A549 (cell line): ENCODE measurements around the gene HRG.

Source experiments
- CBX2 ChIP-seq: fragments of 200-600 bp; sonication (generic); IDR thresholded peaks from 2 replicates; pipeline ENCODE4 v1.6.1; 2016; ENCODE audit warnings: low read depth, mild to moderate bottlenecking, borderline replicate concordance
- KDM1A ChIP-seq: fragments of 200-600 bp; sonication (generic); IDR thresholded peaks from 2 replicates; pipeline ENCODE4 v1.6.1; 2016; ENCODE audit warnings: low read depth, mild to moderate bottlenecking
- TF ChIP-seq, protein P1 (sequence below): fragments of >200 bp; sonication (Bioruptor Twin); formaldehyde crosslinking; IDR thresholded peaks from 3 replicates; pipeline ENCODE4 v1.5.1; 2016

DNA sequence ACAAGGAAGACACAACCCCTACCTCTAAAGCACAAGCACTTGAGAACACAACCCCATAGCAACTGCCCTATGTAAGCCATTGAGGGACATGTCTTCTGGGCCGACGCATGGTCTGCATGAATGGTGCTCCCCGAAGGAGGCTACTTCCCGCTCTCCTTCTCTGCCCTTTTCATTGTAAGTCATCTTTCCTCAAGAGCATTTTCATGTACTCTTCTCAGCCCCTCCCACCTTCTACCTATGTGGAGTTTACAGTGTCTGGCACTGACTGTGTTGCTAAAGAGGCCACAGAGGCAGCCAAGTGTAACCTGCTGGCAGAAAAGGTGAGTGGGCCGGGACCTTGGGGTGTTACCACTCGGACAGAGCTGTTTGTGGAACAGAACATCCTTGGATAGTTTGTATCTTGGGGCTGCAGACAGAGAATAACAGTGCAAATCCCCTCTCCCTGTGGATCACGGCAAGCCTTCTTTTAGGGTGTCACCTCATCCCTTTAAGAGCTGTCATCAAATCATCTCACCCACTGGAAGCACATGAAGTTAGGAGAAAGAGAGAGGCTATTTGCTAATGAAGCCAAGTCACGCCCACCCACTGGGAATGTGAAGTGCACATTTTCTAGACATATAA lies 47.4 kb upstream of the HRG start:
- no peak for TF ChIP-seq CBX2
- TF ChIP-seq, protein P1, sequence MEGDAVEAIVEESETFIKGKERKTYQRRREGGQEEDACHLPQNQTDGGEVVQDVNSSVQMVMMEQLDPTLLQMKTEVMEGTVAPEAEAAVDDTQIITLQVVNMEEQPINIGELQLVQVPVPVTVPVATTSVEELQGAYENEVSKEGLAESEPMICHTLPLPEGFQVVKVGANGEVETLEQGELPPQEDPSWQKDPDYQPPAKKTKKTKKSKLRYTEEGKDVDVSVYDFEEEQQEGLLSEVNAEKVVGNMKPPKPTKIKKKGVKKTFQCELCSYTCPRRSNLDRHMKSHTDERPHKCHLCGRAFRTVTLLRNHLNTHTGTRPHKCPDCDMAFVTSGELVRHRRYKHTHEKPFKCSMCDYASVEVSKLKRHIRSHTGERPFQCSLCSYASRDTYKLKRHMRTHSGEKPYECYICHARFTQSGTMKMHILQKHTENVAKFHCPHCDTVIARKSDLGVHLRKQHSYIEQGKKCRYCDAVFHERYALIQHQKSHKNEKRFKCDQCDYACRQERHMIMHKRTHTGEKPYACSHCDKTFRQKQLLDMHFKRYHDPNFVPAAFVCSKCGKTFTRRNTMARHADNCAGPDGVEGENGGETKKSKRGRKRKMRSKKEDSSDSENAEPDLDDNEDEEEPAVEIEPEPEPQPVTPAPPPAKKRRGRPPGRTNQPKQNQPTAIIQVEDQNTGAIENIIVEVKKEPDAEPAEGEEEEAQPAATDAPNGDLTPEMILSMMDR: no peak
- TF ChIP-seq KDM1A: no peak
